MCF 10A (cell line): ENCODE data around the gene SPAG16. TPM values are rescaled to one million over a fixed set of nuclear protein-coding genes. Genes with fewer than 3 reads are reported as not detected.

Source experiments
- BruUV-seq: library from RNA; stranded (reverse); fragments of 400-500 nt; replicated peaks from 2 replicates; lab custom pipeline; 2021; lab: Mats Ljungman, UMichigan
- CTCF ChIA-PET: fragments of 300-600 bp; sonication (Branson Sonifier 250); formaldehyde crosslinking; extraction: SDS; loops from one replicate; lab custom pipeline; 2021; ENCODE audit warnings: antibody characterized with exemption, inconsistent platforms; lab: Yijun Ruan, JAX
- POLR2A ChIA-PET: fragments of 300-600, 350-650 bp; sonication (Branson Sonifier 250); formaldehyde crosslinking; extraction: SDS; loops from one replicate; lab custom pipeline; 2020; ENCODE audit warnings: antibody characterized with exemption, inconsistent platforms; lab: Yijun Ruan, JAX
- DNase-seq: peaks from one replicate; pipeline ENCODE4 v3.0.0-alpha.2; 2018; ENCODE audit not compliant: unreplicated experiment
- H3K27ac Mint-ChIP-seq: one replicate; pipeline ENCODE4 v1.8.0; 2022; ENCODE audit warnings: mild to moderate bottlenecking, low read depth, mixed read lengths; ENCODE audit not compliant: unreplicated experiment
- H3K27me3 Mint-ChIP-seq: one replicate; pipeline ENCODE4 v1.8.0; 2022; ENCODE audit warnings: mixed read lengths; ENCODE audit not compliant: insufficient read depth, unreplicated experiment
- H3K36me3 Mint-ChIP-seq: one replicate; pipeline ENCODE4 v1.8.0; 2022; ENCODE audit warnings: mild to moderate bottlenecking, moderate library complexity, mixed read lengths; ENCODE audit not compliant: insufficient read depth, unreplicated experiment
- H3K4me1 Mint-ChIP-seq: one replicate; pipeline ENCODE4 v1.8.0; 2022; ENCODE audit warnings: mixed read lengths; ENCODE audit not compliant: insufficient read depth, unreplicated experiment
- H3K4me3 Mint-ChIP-seq: one replicate; pipeline ENCODE4 v1.8.0; 2022; ENCODE audit warnings: mild to moderate bottlenecking, moderate library complexity, mixed read lengths; ENCODE audit not compliant: unreplicated experiment
- H3K9me3 Mint-ChIP-seq: one replicate; pipeline ENCODE4 v1.8.0; 2022; ENCODE audit warnings: mixed read lengths; ENCODE audit not compliant: unreplicated experiment
- intact Hi-C: fragments of 100-400 bp; cut with micrococcal nuclease; formaldehyde crosslinking; loops from 2 replicates; pipeline ENCODE4 v1.14.1; 2022
- total RNA-seq: library from RNA; stranded (reverse); gene quantifications from 2 replicates; pipeline ENCODE4 v1.2.3, GENCODE V29; 2022
- TF ChIP-seq, protein P1 (sequence below): fragments of 200-600 bp; IDR thresholded peaks from one replicate; pipeline ENCODE4 v1.8.0; 2022; ENCODE audit warnings: antibody characterized with exemption, mild to moderate bottlenecking; ENCODE audit not compliant: unreplicated experiment

Gene SPAG16
- total RNA-seq, 1 experiment from 2014 or later, result 11.5 TPM

DNA sequence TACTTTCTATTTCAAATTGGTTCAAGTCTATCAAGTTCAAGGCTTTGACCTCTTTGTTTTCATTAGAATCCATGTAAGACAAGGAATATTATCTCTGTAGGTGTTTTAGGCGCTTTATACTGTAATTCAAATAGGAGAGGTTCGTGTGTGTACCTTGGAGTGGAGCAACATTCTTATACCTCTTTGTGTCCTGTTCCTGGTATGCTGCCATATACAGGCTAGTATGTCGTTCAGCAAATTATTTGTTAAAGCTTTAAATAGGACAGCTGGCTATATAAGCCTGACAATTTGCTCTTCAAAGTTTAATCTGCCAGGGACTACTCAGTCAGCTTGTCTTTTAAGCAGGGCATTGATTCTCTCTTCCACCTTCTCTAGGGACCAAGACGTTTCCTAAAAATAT lies 31.1 kb upstream of the SPAG16 start:
- no peaks in the 10 kb centered on the region for H3K27me3 Mint-ChIP-seq
- DNase-seq, result no peak
- peaks cover 6% of the 10 kb centered on the region for H3K4me1 Mint-ChIP-seq
- TF ChIP-seq, protein P1, sequence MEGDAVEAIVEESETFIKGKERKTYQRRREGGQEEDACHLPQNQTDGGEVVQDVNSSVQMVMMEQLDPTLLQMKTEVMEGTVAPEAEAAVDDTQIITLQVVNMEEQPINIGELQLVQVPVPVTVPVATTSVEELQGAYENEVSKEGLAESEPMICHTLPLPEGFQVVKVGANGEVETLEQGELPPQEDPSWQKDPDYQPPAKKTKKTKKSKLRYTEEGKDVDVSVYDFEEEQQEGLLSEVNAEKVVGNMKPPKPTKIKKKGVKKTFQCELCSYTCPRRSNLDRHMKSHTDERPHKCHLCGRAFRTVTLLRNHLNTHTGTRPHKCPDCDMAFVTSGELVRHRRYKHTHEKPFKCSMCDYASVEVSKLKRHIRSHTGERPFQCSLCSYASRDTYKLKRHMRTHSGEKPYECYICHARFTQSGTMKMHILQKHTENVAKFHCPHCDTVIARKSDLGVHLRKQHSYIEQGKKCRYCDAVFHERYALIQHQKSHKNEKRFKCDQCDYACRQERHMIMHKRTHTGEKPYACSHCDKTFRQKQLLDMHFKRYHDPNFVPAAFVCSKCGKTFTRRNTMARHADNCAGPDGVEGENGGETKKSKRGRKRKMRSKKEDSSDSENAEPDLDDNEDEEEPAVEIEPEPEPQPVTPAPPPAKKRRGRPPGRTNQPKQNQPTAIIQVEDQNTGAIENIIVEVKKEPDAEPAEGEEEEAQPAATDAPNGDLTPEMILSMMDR, result no peak
- no peak overlapping the region for H3K4me3 Mint-ChIP-seq
- no peak overlapping the region for H3K27ac Mint-ChIP-seq
- ChIA-PET POLR2A (no interaction called here), CTCF (interaction anchor here (0.5 to 1.1 kb wide), 5 partner anchors 13 to 1426 kb away, joined by 3 to 4 read pairs (median 3); no protein-coding TSS in a partner anchor)
- intact Hi-C loops, result loop anchor here (5.0 to 10.0 kb wide), 7 partner anchors 682 to 1702 kb away; partner anchors contain the start of genes BARD1 and VWC2L
- no TSS peak for BruUV-seq
- H3K36me3 Mint-ChIP-seq, result no peaks in the 10 kb centered on the region
- no peaks in the 10 kb centered on the region for H3K9me3 Mint-ChIP-seq

DNA sequence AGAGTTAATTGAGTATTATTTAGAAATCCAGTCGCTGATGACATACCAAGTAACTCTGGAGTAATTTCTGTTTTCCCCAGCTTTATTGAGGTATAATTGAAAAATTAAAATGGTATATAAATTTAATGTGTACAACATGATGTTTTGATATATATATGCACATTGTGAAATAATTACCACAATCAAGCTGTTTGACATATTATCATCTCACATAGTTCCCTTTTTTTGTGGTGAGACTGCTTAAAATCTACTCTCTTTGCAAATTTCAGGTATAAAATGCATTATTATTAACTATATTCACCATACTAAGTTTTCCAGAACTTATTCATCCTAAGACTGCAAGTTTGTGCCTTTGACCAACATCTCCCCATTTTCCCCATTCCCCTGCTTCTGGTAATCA lies 25.0 kb upstream of the SPAG16 start:
- ChIA-PET POLR2A (interaction anchor here (1.7 kb wide), 1 partner anchor 10 kb away, joined by 3 read pairs; no protein-coding TSS in a partner anchor), CTCF (no interaction called here)
- Mint-ChIP-seq H3K27me3 (no peaks in the 10 kb centered on the region), H3K9me3 (no peaks in the 10 kb centered on the region), H3K4me3 (no peak overlapping the region), H3K27ac (no peak overlapping the region), H3K36me3 (no peaks in the 10 kb centered on the region), H3K4me1 (no peaks in the 10 kb centered on the region)
- BruUV-seq, result no TSS peak
- no peak for DNase-seq
- intact Hi-C loops, result loop anchor here (10.0 kb wide), 3 partner anchors 676 to 1696 kb away; no protein-coding TSS in a partner anchor
- TF ChIP-seq, protein P1, result no peak

DNA sequence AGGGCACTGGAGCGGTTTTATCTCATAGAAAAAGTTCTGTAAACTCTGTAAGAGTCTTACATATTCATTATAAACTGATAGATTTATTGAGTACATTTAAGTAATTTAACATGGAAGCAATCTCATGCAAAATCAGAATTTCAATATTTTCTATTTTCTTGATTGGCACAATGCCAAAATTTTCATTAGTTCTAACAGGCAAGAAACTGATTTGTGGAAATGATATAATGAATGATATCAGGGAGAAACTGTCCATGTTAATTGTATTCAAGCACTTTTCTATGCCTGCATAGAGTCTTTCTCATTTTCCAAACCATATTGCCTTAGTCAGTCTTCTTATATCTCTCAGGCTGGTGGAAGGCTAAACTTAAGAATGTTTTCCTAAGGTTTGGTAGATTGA lies 23.0 kb upstream of the SPAG16 start:
- H3K27ac Mint-ChIP-seq, result no peak overlapping the region
- POLR2A ChIA-PET, result no interaction called here
- H3K9me3 Mint-ChIP-seq, result no peaks in the 10 kb centered on the region
- intact Hi-C loops, result no loop called here
- TF ChIP-seq, protein P1, result no peak
- no peaks in the 10 kb centered on the region for H3K36me3 Mint-ChIP-seq
- H3K4me1 Mint-ChIP-seq, result no peaks in the 10 kb centered on the region
- CTCF ChIA-PET, result interaction anchor here (0.7 kb wide), 1 partner anchor 1033 kb away, joined by 3 read pairs; no protein-coding TSS in a partner anchor
- H3K27me3 Mint-ChIP-seq, result no peaks in the 10 kb centered on the region
- no peak for DNase-seq
- BruUV-seq, result no TSS peak
- no peak overlapping the region for H3K4me3 Mint-ChIP-seq

DNA sequence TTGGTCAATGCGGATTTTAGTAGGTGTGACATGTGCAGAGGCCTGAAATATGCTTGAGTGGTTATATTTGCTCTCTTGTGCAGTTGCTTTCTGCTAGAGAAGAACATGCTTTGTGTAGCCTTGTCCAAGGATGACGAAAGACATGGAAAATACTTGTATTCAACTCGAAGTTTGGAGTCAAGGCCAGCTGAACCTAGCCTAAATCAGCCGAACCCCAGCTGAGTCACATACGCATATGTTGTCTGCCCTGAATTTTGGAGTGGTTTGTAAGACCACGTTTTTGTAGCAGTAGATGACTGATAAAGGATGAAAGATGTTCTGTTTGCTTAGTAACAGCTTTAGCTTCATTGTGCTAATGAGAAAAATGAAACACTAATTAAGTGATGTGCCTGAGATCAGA lies 22.5 kb upstream of the SPAG16 start:
- POLR2A ChIA-PET, result no interaction called here
- intact Hi-C loops, result no loop called here

More for the DNA sequence above, 22.5 kb upstream of the SPAG16 start:
- no peak overlapping the region for H3K4me3 Mint-ChIP-seq
- H3K36me3 Mint-ChIP-seq, result no peaks in the 10 kb centered on the region
- no TSS peak for BruUV-seq
- CTCF ChIA-PET, result no interaction called here
- no peaks in the 10 kb centered on the region for H3K9me3 Mint-ChIP-seq
- DNase-seq, result no peak
- H3K27ac Mint-ChIP-seq, result no peak overlapping the region
- H3K27me3 Mint-ChIP-seq, result no peaks in the 10 kb centered on the region
- H3K4me1 Mint-ChIP-seq, result no peaks in the 10 kb centered on the region
- TF ChIP-seq, protein P1, result no peak
